CD14-positive monocyte (primary cell): ENCODE results near the gene SRPX. TPM values are rescaled to one million over a fixed set of nuclear protein-coding genes. Genes with fewer than 3 reads are reported as not detected.

Experiments
- DNase-seq, 3 donors: peaks; one replicate each; pipeline ENCODE4 v3.0.0-alpha.2; 2011 to 2022
- H2AFZ ChIP-seq: 2 replicates; pipeline ENCODE4 v1.6.0; 2012; ENCODE audit warnings: mild to moderate bottlenecking, low read depth, low read length, inconsistent platforms; ENCODE audit not compliant: insufficient read depth, poor library complexity, severe bottlenecking
- H3K27ac ChIP-seq, 2 donors: 1 replicate in 1 of 2; 2 replicates in 1 of 2; pipeline ENCODE4 v1.5.1; 2012 to 2013; ENCODE audit warnings: low read length in 2 of 2, control low read depth in 1 of 2, inconsistent platforms in 1 of 2, low read depth in 1 of 2, mild to moderate bottlenecking in 1 of 2
- H3K27me3 ChIP-seq, 2 donors: one replicate each; pipeline versions ENCODE4 v1.6.0 to v1.6.1; 2011 to 2013; ENCODE audit warnings: low read length in 2 of 2; ENCODE audit not compliant: control insufficient read depth in 2 of 2, insufficient read depth in 2 of 2
- H3K36me3 ChIP-seq, 2 donors: replicated peaks in 1 of 2; 1 replicate in 1 of 2; 2 replicates in 1 of 2; pipeline versions ENCODE4 v1.5.1 to v1.6.1; 2012 to 2013; ENCODE audit warnings: low read length in 2 of 2, control low read depth in 1 of 2, inconsistent platforms in 1 of 2, mild to moderate bottlenecking in 1 of 2; ENCODE audit not compliant: insufficient read depth in 2 of 2, control insufficient read depth in 1 of 2
- H3K4me1 ChIP-seq, 2 donors: 1 replicate in 1 of 2; 2 replicates in 1 of 2; pipeline versions ENCODE4 v1.5.1 to v1.6.1; 2012 to 2013; ENCODE audit warnings: low read length in 2 of 2, control low read depth in 1 of 2, inconsistent platforms in 1 of 2, mild to moderate bottlenecking in 1 of 2, moderate library complexity in 1 of 2; ENCODE audit not compliant: insufficient read depth in 2 of 2, control insufficient read depth in 1 of 2
- H3K4me2 ChIP-seq: replicated peaks from 2 replicates; pipeline ENCODE3; 2012; ENCODE audit warnings: low read length, moderate library complexity, mild to moderate bottlenecking; ENCODE audit not compliant: poor library complexity, severe bottlenecking; ENCODE audit errors: extremely low read depth
- H3K4me3 ChIP-seq, 3 experiments: fragments of 200-600 bp in 1 of 3; sonication (generic) in 1 of 3; replicated peaks in 1 of 3; 1 replicate in 2 of 3; 2 replicates in 1 of 3; pipeline ENCODE4 v1.5.1; 2011 to 2013; ENCODE audit warnings: low read length in 3 of 3, mild to moderate bottlenecking in 3 of 3, control low read depth in 2 of 3, low read depth in 2 of 3, inconsistent platforms in 1 of 3, moderate library complexity in 1 of 3
- H3K79me2 ChIP-seq: 2 replicates; pipeline ENCODE4 v1.6.0; 2012; ENCODE audit warnings: mild to moderate bottlenecking, control low read depth, inconsistent platforms, low read length, moderate library complexity; ENCODE audit not compliant: insufficient read depth
- H3K9ac ChIP-seq: 2 replicates; pipeline ENCODE4 v1.6.0; 2017; ENCODE audit warnings: low read length, mild to moderate bottlenecking; ENCODE audit not compliant: insufficient read depth, poor library complexity, severe bottlenecking
- H3K9me3 ChIP-seq, 2 donors: replicated peaks in 1 of 2; 1 replicate in 1 of 2; 2 replicates in 1 of 2; pipeline versions ENCODE4 v1.5.1 to v1.6.1; 2012 to 2013; ENCODE audit warnings: low read length in 2 of 2, control low read depth in 1 of 2; ENCODE audit not compliant: control insufficient read depth in 1 of 2, insufficient read depth in 1 of 2
- H4K20me1 ChIP-seq: 2 replicates; pipeline ENCODE4 v1.6.0; 2012; ENCODE audit warnings: mild to moderate bottlenecking, low read length, control low read depth, moderate library complexity; ENCODE audit not compliant: insufficient read depth
- H3K27ac Mint-ChIP-seq, 7 donors: one replicate each; pipeline ENCODE4 v1.8.0; 2020; ENCODE audit warnings: mild to moderate bottlenecking in 7 of 7, mixed read lengths in 7 of 7, moderate library complexity in 6 of 7, inconsistent platforms in 2 of 7
- H3K27me3 Mint-ChIP-seq, 3 donors: one replicate each; pipeline ENCODE4 v1.8.0; 2021 to 2022; ENCODE audit warnings: low read depth in 3 of 3, mild to moderate bottlenecking in 3 of 3, mixed read lengths in 3 of 3, moderate library complexity in 3 of 3, inconsistent platforms in 1 of 3
- H3K36me3 Mint-ChIP-seq, 2 donors: one replicate each; pipeline ENCODE4 v1.8.0; 2020; ENCODE audit warnings: mixed read lengths in 2 of 2, inconsistent platforms in 1 of 2, mild to moderate bottlenecking in 1 of 2
- H3K4me1 Mint-ChIP-seq: one replicate; pipeline ENCODE4 v1.8.0; 2020; ENCODE audit warnings: mild to moderate bottlenecking, mixed read lengths
- H3K4me3 Mint-ChIP-seq, 2 donors: one replicate each; pipeline ENCODE4 v1.8.0; 2020; ENCODE audit warnings: mild to moderate bottlenecking in 2 of 2, mixed read lengths in 2 of 2, moderate library complexity in 1 of 2
- H3K9me3 Mint-ChIP-seq, 7 donors: one replicate each; pipeline ENCODE4 v1.8.0; 2020 to 2022; ENCODE audit warnings: mixed read lengths in 7 of 7, mild to moderate bottlenecking in 6 of 7, moderate library complexity in 6 of 7, inconsistent platforms in 2 of 7
- CTCF ChIP-seq: fragments of 200-600 bp; IDR thresholded peaks from one replicate; pipeline ENCODE4 v1.8.0; 2022; ENCODE audit warnings: antibody characterized with exemption, mild to moderate bottlenecking
- WGBS: methylation state at CpG from one replicate; pipeline ENCODE4 v1.1.5; 2013; ENCODE audit warnings: missing lambda C conversion rate; ENCODE audit not compliant: insufficient coverage; 5-methylcytosine and 5-hydroxymethylcytosine counted together
- intact Hi-C, 2 donors: fragments of 100-400 bp; cut with micrococcal nuclease; formaldehyde crosslinking; loops; one replicate each; pipeline versions ENCODE4 v1.15.0 to v1.15.1; 2023
- polyA plus RNA-seq, 3 donors: library from polyadenylated mRNA; depleted of rRNA in 1 of 3; unstranded in 2 of 3; stranded (reverse) in 1 of 3; fragments of 300-500 nt in 2 of 3; fragments of >200 nt in 1 of 3; fragmentation: Illumina TruSeq in 2 of 3; gene quantifications; 1 replicate in 2 of 3; 2 replicates in 1 of 3; pipeline ENCODE4 v1.2.3, GENCODE V29; 2012 to 2021

The SRPX gene
- polyA plus RNA-seq, 3 donors: not detected

GRCh38 chrX:38214551-38215531 is 5.8 kb downstream of the SRPX start:
- Mint-ChIP-seq H3K36me3 (no peaks in the 10 kb centered on the region), H3K27me3 (peaks cover 3 to 17% (median 11%) of the 10 kb centered on the region in 3 donors), H3K4me1 (peaks cover 9% of the 10 kb centered on the region), H3K27ac (no peak overlapping the region), H3K9me3 (peaks cover 0 to 5% (median 0%) of the 10 kb centered on the region in 7 donors), H3K4me3 (no peak overlapping the region)
- no peak overlapping the region for H3K27ac ChIP-seq
- no peak overlapping the region for H3K4me3 ChIP-seq
- no peak overlapping the region for H2AFZ ChIP-seq
- H3K36me3 ChIP-seq: no peaks in the 10 kb centered on the region
- DNase-seq: no peak
- no peak overlapping the region for H3K4me2 ChIP-seq
- H3K4me1 ChIP-seq: peaks cover under 1 to 1% of the 10 kb centered on the region in 2 donors
- no peak for TF ChIP-seq CTCF
- H3K9ac ChIP-seq: no peak overlapping the region
- intact Hi-C loops: no loop called here
- no peaks in the 10 kb centered on the region for H4K20me1 ChIP-seq
- peaks cover 11 to 13% of the 10 kb centered on the region in 2 donors for H3K27me3 ChIP-seq
- H3K79me2 ChIP-seq: no peaks in the 10 kb centered on the region
- WGBS: 100% methylated on average over 1 of the region's 11 CpGs
- no peaks in the 10 kb centered on the region for H3K9me3 ChIP-seq

GRCh38 chrX:38214044-38214443 is 6.6 kb downstream of the SRPX start:
- intact Hi-C loops: no loop called here
- no CpG with 5 or more reads among the region's 1 CpG for WGBS
- Histone ChIP-seq H3K27ac (no peak overlapping the region), H2AFZ (no peak overlapping the region), H3K9ac (no peak overlapping the region), H3K4me3 (no peak overlapping the region), H3K4me2 (no peak overlapping the region), H3K36me3 (no peaks in the 10 kb centered on the region), H3K79me2 (no peaks in the 10 kb centered on the region), H4K20me1 (no peaks in the 10 kb centered on the region), H3K27me3 (peaks cover 4 to 5% of the 10 kb centered on the region in 2 donors), H3K4me1 (no peaks in the 10 kb centered on the region), H3K9me3 (no peaks in the 10 kb centered on the region)
- Mint-ChIP-seq H3K4me1 (peaks cover 10% of the 10 kb centered on the region), H3K4me3 (no peak overlapping the region), H3K36me3 (no peaks in the 10 kb centered on the region), H3K9me3 (peaks cover 0 to 5% (median 0%) of the 10 kb centered on the region in 7 donors), H3K27me3 (peaks cover 0 to 11% (median 6%) of the 10 kb centered on the region in 3 donors), H3K27ac (no peak overlapping the region)
- no peak for TF ChIP-seq CTCF
- no peak for DNase-seq
